Ishikawa (cell line): ENCODE results near the gene MEP1A.

Source experiments
- CEBPB ChIP-seq: IDR thresholded peaks from 2 replicates; pipeline ENCODE4 v1.6.1; 2012
- CREB1 ChIP-seq: IDR thresholded peaks from 2 replicates; pipeline ENCODE4 v1.6.1; 2012; ENCODE audit warnings: low read depth
- EGR1 ChIP-seq: IDR thresholded peaks from 2 replicates; pipeline ENCODE4 v1.6.1; 2012
- EP300 ChIP-seq: IDR thresholded peaks from 2 replicates; pipeline ENCODE4 v1.6.1; 2012; ENCODE audit warnings: borderline replicate concordance
- RAD21 ChIP-seq: IDR thresholded peaks from 2 replicates; pipeline ENCODE4 v1.6.1; 2012; ENCODE audit warnings: low read depth
- TAF1 ChIP-seq: IDR thresholded peaks from 2 replicates; pipeline ENCODE4 v1.6.1; 2012; ENCODE audit warnings: low read depth, mild to moderate bottlenecking
- TCF12 ChIP-seq: IDR thresholded peaks from 2 replicates; pipeline ENCODE4 v1.6.1; 2012; ENCODE audit warnings: low read depth
- YY1 ChIP-seq: IDR thresholded peaks from 2 replicates; pipeline ENCODE4 v1.6.1; 2012; ENCODE audit warnings: low read depth
- ZBTB7A ChIP-seq: IDR thresholded peaks from 2 replicates; pipeline ENCODE4 v1.6.1; 2012; ENCODE audit warnings: low read depth
- TF ChIP-seq, protein P1 (sequence below): IDR thresholded peaks from 2 replicates; pipeline ENCODE4 v1.6.1; 2012
- TF ChIP-seq, protein P2 (sequence below): IDR thresholded peaks from 2 replicates; pipeline ENCODE4 v1.6.1; 2012; ENCODE audit warnings: low read depth, mild to moderate bottlenecking

DNA sequence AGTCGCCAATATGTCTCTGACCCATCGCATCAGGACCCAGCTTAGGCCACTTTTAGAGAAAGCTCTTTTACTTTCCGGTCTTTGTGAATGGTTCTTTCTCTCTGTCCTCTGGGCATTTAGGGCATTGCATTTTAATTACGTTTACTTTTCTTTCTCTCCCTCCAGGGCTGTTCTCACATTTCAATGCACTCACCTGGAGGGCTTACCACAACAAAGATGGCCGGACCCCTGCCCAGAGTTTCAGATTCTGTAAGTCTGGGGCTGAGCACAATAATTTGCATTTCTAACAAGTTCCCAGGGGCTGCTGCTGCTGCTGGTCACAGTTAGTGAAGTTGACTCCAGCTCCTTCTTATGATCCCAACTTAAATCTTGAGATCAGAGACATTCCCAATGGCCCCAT lies 43.5 kb upstream of the MEP1A start:
- TF ChIP-seq, protein P1, sequence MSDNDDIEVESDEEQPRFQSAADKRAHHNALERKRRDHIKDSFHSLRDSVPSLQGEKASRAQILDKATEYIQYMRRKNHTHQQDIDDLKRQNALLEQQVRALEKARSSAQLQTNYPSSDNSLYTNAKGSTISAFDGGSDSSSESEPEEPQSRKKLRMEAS = no peak
- TF ChIP-seq RAD21 = no peak
- no peak for TF ChIP-seq EP300
- no peak for TF ChIP-seq ZBTB7A
- TF ChIP-seq YY1 = no peak
- TF ChIP-seq, protein P2, sequence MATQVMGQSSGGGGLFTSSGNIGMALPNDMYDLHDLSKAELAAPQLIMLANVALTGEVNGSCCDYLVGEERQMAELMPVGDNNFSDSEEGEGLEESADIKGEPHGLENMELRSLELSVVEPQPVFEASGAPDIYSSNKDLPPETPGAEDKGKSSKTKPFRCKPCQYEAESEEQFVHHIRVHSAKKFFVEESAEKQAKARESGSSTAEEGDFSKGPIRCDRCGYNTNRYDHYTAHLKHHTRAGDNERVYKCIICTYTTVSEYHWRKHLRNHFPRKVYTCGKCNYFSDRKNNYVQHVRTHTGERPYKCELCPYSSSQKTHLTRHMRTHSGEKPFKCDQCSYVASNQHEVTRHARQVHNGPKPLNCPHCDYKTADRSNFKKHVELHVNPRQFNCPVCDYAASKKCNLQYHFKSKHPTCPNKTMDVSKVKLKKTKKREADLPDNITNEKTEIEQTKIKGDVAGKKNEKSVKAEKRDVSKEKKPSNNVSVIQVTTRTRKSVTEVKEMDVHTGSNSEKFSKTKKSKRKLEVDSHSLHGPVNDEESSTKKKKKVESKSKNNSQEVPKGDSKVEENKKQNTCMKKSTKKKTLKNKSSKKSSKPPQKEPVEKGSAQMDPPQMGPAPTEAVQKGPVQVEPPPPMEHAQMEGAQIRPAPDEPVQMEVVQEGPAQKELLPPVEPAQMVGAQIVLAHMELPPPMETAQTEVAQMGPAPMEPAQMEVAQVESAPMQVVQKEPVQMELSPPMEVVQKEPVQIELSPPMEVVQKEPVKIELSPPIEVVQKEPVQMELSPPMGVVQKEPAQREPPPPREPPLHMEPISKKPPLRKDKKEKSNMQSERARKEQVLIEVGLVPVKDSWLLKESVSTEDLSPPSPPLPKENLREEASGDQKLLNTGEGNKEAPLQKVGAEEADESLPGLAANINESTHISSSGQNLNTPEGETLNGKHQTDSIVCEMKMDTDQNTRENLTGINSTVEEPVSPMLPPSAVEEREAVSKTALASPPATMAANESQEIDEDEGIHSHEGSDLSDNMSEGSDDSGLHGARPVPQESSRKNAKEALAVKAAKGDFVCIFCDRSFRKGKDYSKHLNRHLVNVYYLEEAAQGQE = no peak
- no peak for TF ChIP-seq EGR1
- no peak for TF ChIP-seq CREB1
- no peak for TF ChIP-seq CEBPB
- no peak for TF ChIP-seq TCF12
- no peak for TF ChIP-seq TAF1
